Keratinocyte (primary cell): ENCODE data around the gene PARL. TPM values are rescaled to one million over a fixed set of nuclear protein-coding genes. Genes with fewer than 3 reads are reported as not detected.

Experiments used
- DNase-seq: peaks from one replicate; pipeline ENCODE4 v3.0.0-alpha.2; 2011; ENCODE audit warnings: low read depth, missing footprints, low spot score
- FAIRE-seq: peaks from 2 replicates; lab custom pipeline; 2011; peaks lifted over from hg19 to GRCh38; lab: Jason Lieb, UNC
- H2AFZ ChIP-seq: 2 replicates; pipeline ENCODE4 v1.6.0; 2012; ENCODE audit warnings: low read length, control low read depth, inconsistent platforms; ENCODE audit not compliant: control insufficient read depth
- H3K27ac ChIP-seq: 2 replicates; pipeline ENCODE4 v1.5.1; 2011; ENCODE audit warnings: low read length; ENCODE audit not compliant: control insufficient read depth, insufficient read depth
- H3K27me3 ChIP-seq: 3 replicates; pipeline ENCODE4 v1.6.0; 2011; ENCODE audit warnings: low read length; ENCODE audit not compliant: control insufficient read depth, insufficient read depth; ENCODE audit errors: extremely low read depth
- H3K36me3 ChIP-seq, 2 experiments: 2 replicates in 1 of 2; 3 replicates in 1 of 2; pipeline ENCODE4 v1.5.1; 2011; ENCODE audit warnings: low read length in 2 of 2, mild to moderate bottlenecking in 1 of 2; ENCODE audit not compliant: control insufficient read depth in 2 of 2, insufficient read depth in 2 of 2; ENCODE audit errors: extremely low read depth in 1 of 2
- H3K4me1 ChIP-seq: 3 replicates; pipeline ENCODE4 v1.5.1; 2011; ENCODE audit warnings: low read length; ENCODE audit not compliant: control insufficient read depth, insufficient read depth; ENCODE audit errors: extremely low read depth
- H3K4me2 ChIP-seq: 3 replicates; pipeline ENCODE4 v1.6.0; 2011; ENCODE audit warnings: low read depth, low read length; ENCODE audit not compliant: control insufficient read depth, insufficient read depth; ENCODE audit errors: extremely low read depth
- H3K4me3 ChIP-seq, 3 experiments: fragments of 200-600 bp in 1 of 3; sonication (generic) in 1 of 3; 2 replicates in 2 of 3; 3 replicates in 1 of 3; pipeline ENCODE4 v1.5.1; 2011 to 2016; ENCODE audit warnings: low read length in 3 of 3, mild to moderate bottlenecking in 3 of 3, control low read depth in 2 of 3, inconsistent platforms in 1 of 3, low read depth in 1 of 3, mixed read lengths in 1 of 3, mixed run types in 1 of 3, moderate library complexity in 1 of 3; ENCODE audit not compliant: control insufficient read depth in 2 of 3, insufficient read depth in 2 of 3; ENCODE audit errors: extremely low read depth in 1 of 3
- H3K79me2 ChIP-seq: 2 replicates; pipeline ENCODE4 v1.6.0; 2012; ENCODE audit warnings: low read length; ENCODE audit not compliant: control insufficient read depth, insufficient read depth
- H3K9ac ChIP-seq: 3 replicates; pipeline ENCODE4 v1.6.0; 2011; ENCODE audit warnings: low read length; ENCODE audit not compliant: control insufficient read depth, insufficient read depth; ENCODE audit errors: extremely low read depth
- H3K9me1 ChIP-seq: 3 replicates; pipeline ENCODE4 v1.6.0; 2011; ENCODE audit warnings: low read length; ENCODE audit not compliant: control insufficient read depth, insufficient read depth; ENCODE audit errors: extremely low read depth
- H3K9me3 ChIP-seq: 2 replicates; pipeline ENCODE4 v1.5.1; 2012; ENCODE audit warnings: low read depth, low read length; ENCODE audit not compliant: control insufficient read depth
- H4K20me1 ChIP-seq: 3 replicates; pipeline ENCODE4 v1.6.0; 2011; ENCODE audit warnings: low read length; ENCODE audit not compliant: control insufficient read depth, insufficient read depth; ENCODE audit errors: extremely low read depth
- EZH2 ChIP-seq: IDR thresholded peaks from one replicate; pipeline ENCODE4 v1.6.1; 2012; ENCODE audit warnings: inconsistent platforms, mild to moderate bottlenecking, low read length, moderate library complexity
- dilution Hi-C: fragments of 300-500 bp; cut with MboI; formaldehyde crosslinking; loops from one replicate; pipeline ENCODE4 v1.7.0; 2020; ENCODE audit warnings: low sequenced_read_pairs; ENCODE audit not compliant: extremely low pct_ligation_motif_present
- polyA plus RNA-seq, 5 experiments: library from polyadenylated mRNA; depleted of rRNA in 3 of 5; stranded (reverse) in 3 of 5; stranded (forward) in 1 of 5; unstranded in 1 of 5; fragments of >200 nt; gene quantifications; 1 replicate in 1 of 5; 2 replicates in 3 of 5; 3 replicates in 1 of 5; pipeline versions ENCODE4 v1.2.1 to v1.2.3, GENCODE V29; 2011 to 2012; ENCODE audit warnings: missing spikeins in 2 of 5, low read depth in 1 of 5, low replicate concordance in 1 of 5
- TF ChIP-seq, protein P1 (sequence below), 3 experiments: IDR thresholded peaks in 1 of 3; conservative IDR thresholded peaks in 1 of 3; optimal IDR thresholded peaks in 1 of 3; 2 replicates in 2 of 3; 3 replicates in 1 of 3; pipeline versions ENCODE3 to v1.5.1; 2011; ENCODE audit warnings: low read length in 3 of 3, mild to moderate bottlenecking in 3 of 3, moderate library complexity in 2 of 3, control low read depth in 1 of 3, inconsistent platforms in 1 of 3; ENCODE audit not compliant: insufficient read depth in 2 of 3; ENCODE audit errors: extremely low read depth in 1 of 3

The PARL gene
- polyA plus RNA-seq, 1 donor (not counting 4 experiments of a cell fraction or from before 2014, with no cell fraction given): 68.9 TPM

DNA sequence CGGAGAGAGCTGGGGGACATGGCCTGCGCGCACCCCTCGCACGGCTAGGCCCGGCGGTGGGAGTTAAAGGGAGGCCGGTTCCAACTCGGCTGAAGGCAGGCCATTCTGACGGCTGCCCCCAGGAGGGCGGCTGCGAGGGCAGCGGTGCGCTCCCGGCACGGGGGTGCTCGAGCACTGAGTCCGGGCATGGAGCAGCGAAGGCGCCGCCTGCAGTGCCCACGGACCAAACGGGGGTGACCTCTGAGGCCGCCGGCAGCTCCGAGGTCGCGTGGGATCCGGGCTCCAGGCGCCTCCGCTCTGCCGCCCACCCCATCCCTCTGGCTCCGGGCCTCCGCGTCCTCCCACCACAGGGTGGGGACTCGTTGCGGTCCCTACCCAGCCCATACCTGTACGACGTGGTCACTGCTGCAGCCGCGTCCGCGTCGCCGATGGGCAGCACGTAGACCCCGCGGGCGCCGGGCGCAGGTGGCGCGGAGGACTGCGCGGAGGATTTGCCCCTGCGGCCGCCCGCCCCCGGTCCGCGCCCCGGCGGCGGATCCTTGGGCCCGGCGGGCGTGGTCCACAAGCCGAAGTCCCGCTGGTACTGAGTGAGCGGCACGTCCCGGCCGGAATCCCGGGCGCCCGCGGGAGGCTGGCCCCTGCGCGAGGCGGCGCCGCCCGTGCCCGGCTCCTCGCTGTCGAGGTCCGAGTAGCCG, 59.8 kb downstream of the PARL start:
- Histone ChIP-seq H3K36me3 (peaks cover 2 to 8% of the 10 kb centered on the region in 2 experiments), H3K4me1 (peaks cover 17% of the 10 kb centered on the region), H3K27me3 (no peaks in the 10 kb centered on the region), H3K9me3 (no peaks in the 10 kb centered on the region), H3K9me1 (no peaks in the 10 kb centered on the region), H2AFZ (peak overlapping the region; percentile 71), H4K20me1 (no peaks in the 10 kb centered on the region), H3K4me3 (peak overlapping the region; percentile 48 to 64 (median 57)), H3K9ac (peak overlapping the region; percentile 44), H3K27ac (no peak overlapping the region), H3K79me2 (no peaks in the 10 kb centered on the region), H3K4me2 (peak overlapping the region; percentile 81)
- no peak for TF ChIP-seq EZH2
- TF ChIP-seq, protein P1, sequence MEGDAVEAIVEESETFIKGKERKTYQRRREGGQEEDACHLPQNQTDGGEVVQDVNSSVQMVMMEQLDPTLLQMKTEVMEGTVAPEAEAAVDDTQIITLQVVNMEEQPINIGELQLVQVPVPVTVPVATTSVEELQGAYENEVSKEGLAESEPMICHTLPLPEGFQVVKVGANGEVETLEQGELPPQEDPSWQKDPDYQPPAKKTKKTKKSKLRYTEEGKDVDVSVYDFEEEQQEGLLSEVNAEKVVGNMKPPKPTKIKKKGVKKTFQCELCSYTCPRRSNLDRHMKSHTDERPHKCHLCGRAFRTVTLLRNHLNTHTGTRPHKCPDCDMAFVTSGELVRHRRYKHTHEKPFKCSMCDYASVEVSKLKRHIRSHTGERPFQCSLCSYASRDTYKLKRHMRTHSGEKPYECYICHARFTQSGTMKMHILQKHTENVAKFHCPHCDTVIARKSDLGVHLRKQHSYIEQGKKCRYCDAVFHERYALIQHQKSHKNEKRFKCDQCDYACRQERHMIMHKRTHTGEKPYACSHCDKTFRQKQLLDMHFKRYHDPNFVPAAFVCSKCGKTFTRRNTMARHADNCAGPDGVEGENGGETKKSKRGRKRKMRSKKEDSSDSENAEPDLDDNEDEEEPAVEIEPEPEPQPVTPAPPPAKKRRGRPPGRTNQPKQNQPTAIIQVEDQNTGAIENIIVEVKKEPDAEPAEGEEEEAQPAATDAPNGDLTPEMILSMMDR (optimal IDR thresholded peaks at IDR 0.05 in 1 of 3, IDR thresholded peaks at IDR 0.05 in 1 of 3, conservative IDR thresholded peaks at IDR 0.05 in 1 of 3; ENCODE audit: extremely low read depth in 1 of 3, insufficient read depth in 2 of 3, low read length in 3 of 3): no peak
- dilution Hi-C loops: no loop called here
- FAIRE-seq (no peak), DNase-seq (no peak)

DNA sequence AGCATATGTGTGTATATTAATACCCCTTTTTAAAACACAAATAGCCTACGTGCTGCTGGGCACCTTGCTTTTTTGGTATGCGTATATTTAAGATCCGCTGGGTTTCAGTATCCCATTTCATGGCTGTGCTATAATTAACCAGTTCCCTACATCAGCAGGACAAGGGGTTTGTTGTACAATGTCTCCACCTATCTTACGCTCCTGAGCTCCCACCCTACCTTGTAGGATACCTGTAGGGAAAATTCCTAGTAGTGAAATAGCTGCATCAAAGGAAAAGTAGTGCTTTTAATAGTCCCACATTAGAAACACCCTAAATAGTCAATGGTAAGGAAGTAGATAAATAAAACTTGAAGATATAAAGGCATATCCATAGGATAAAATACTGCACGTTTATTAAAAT, 60.7 kb downstream of the PARL start:
- no peak overlapping the region for H3K27ac ChIP-seq
- H3K9me3 ChIP-seq: no peaks in the 10 kb centered on the region
- H3K4me1 ChIP-seq: peaks cover 17% of the 10 kb centered on the region
- H3K79me2 ChIP-seq: no peaks in the 10 kb centered on the region
- H3K4me3 ChIP-seq: peak overlapping the region in 1 of 3 experiments; percentile 64
- TF ChIP-seq, protein P1 (optimal IDR thresholded peaks at IDR 0.05 in 1 of 3, IDR thresholded peaks at IDR 0.05 in 1 of 3, conservative IDR thresholded peaks at IDR 0.05 in 1 of 3; ENCODE audit: extremely low read depth in 1 of 3, insufficient read depth in 2 of 3, low read length in 3 of 3): peak in 1 of 3 experiments; percentile 27
- TF ChIP-seq EZH2: no peak
- no peak overlapping the region for H2AFZ ChIP-seq
- dilution Hi-C loops: no loop called here
- DNase-seq (no peak), FAIRE-seq (no peak)
- H3K9ac ChIP-seq: no peak overlapping the region
- H3K9me1 ChIP-seq: no peaks in the 10 kb centered on the region
- no peaks in the 10 kb centered on the region for H3K27me3 ChIP-seq
- H3K36me3 ChIP-seq: no peaks in the 10 kb centered on the region
- H4K20me1 ChIP-seq: no peaks in the 10 kb centered on the region
- peak overlapping the region; percentile 81 for H3K4me2 ChIP-seq
